Purkinje cell (primary cell): ENCODE measurements around the gene EHD3. TPM values are rescaled to one million over a fixed set of nuclear protein-coding genes. Genes with fewer than 3 reads are reported as not detected.

Experiments
- polyA plus RNA-seq: library from polyadenylated mRNA; unstranded; fragments of >200 nt; fragmentation: Nextera tagmentation; gene quantifications from 2 replicates; pipeline ENCODE4 v1.2.1, GENCODE V29; 2014

EHD3 gene
- 17.1 and 18.9 TPM in 2 replicates for polyA plus RNA-seq

GRCh38 chr2:31233741-31234682 is at the start of gene EHD3:
Gene EHD3 (plus strand): TSS chr2:31234152. CDS start chr2:31234622, 470 bp downstream.

GRCh38 chr2:31217465-31218200 is 16.3 kb upstream of the EHD3 start, which contains the start of gene CAPN14:
Gene CAPN14 (minus strand): TSS chr2:31217515. CDS start chr2:31205447, 12,068 bp downstream.

Other genes with a start within 250 kb of the EHD3 start
- 18.8 TPM in 1 of 2 replicates, not detected in the other for gene GALNT14, start 95.7 kb upstream of the EHD3 start, polyA plus RNA-seq
- gene CAPN14, start 16.6 kb upstream of the EHD3 start, polyA plus RNA-seq: 0.14 TPM in 1 of 2 replicates, not detected in the other
- not detected in 2 replicates for gene XDH, start 180.6 kb downstream of the EHD3 start, polyA plus RNA-seq